ENCODE results near the gene FGF14.

DNA sequence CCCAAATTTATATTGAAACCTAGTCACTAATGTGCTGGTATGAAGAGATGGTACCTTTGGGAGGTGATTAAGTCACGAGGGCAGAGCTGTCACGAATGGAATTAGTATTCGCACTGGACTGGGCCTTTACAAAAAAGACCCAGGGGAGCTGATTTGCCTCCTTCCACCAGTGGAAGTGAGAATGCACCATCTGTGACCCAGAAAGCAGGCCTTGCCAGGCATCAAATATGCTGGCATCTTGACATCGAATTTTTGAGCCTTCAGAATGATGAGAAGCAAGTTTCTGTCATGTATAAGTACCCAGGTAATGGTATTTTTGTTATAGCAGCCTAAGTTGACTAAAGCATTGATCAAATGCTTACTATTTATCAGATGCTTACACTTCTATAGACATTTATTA is 373.6 kb downstream of the FGF14 start:
- TF ChIP-seq POLR2A (IDR thresholded peaks at IDR 0.05), result no peak
- TF ChIP-seq, protein P1, sequence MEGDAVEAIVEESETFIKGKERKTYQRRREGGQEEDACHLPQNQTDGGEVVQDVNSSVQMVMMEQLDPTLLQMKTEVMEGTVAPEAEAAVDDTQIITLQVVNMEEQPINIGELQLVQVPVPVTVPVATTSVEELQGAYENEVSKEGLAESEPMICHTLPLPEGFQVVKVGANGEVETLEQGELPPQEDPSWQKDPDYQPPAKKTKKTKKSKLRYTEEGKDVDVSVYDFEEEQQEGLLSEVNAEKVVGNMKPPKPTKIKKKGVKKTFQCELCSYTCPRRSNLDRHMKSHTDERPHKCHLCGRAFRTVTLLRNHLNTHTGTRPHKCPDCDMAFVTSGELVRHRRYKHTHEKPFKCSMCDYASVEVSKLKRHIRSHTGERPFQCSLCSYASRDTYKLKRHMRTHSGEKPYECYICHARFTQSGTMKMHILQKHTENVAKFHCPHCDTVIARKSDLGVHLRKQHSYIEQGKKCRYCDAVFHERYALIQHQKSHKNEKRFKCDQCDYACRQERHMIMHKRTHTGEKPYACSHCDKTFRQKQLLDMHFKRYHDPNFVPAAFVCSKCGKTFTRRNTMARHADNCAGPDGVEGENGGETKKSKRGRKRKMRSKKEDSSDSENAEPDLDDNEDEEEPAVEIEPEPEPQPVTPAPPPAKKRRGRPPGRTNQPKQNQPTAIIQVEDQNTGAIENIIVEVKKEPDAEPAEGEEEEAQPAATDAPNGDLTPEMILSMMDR (IDR thresholded peaks at IDR 0.05), result no peak
